ENCODE measurements around the gene MED22. TPM values are rescaled to one million over a fixed set of nuclear protein-coding genes. Genes with fewer than 3 reads are reported as not detected.
"Not testable (repeated sequence)": the region's sequence is repeated elsewhere in the genome, so short reads cannot be mapped to it uniquely, and the experiment has no call there.

Gene MED22
- 62.3 TPM for polyA plus RNA-seq (2012; ENCODE audit: insufficient read depth, insufficient read length, low read depth)

DNA sequence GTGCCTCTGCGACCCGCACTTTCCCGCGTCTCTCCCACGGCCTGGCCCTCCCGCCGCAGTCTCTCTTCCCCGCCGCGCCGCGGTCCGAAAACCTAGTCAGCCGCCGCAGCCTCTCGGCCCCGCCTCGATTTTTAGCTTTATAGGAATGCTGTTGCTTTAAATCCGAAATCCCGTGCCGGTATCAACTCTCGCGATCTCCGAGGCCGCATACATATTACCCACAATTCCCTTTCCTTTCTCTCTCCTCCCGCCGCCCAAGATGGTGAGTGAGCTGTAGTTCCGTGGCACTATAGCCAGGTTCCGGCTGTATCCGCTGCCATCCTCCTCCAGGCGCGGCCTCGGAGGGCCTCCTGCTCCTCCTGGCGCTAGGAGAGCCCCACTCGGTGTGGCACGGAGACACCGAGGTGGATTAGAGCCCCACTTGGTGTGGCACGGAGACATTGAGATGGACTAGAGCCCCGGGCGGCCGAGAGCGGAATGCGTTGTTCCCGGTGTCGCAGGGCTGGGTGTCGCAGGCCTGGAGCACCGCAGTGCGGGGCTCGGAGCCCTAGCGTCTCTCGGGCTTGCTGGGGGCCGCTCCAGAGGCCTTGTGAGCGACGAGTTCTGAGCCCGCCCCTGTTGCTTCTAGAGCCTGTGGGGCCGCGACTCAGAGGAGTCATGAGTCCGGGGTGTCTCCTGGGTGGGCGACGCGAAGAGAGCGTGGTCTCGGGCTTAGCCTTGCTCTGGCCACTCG lies at the start of gene MED22, which contains the start of gene RPL7A:
TSS of gene MED22 (minus strand) at position 147 of the 733 bp plus-strand sequence. CDS start 1,469 bp downstream, outside the sequence.
TSS of gene RPL7A (plus strand) at position 234 of the 733 bp plus-strand sequence. CDS start at position 260, 26 bp downstream.
- H3K27me3 ChIP-seq = no peaks in the 10 kb centered on the region
- peaks cover 78% of the 10 kb centered on the region for H3K36me3 ChIP-seq
- H3K9me3 ChIP-seq = no peaks in the 10 kb centered on the region
- DNase-seq = peak; percentile 95
- TF ChIP-seq, protein P1, sequence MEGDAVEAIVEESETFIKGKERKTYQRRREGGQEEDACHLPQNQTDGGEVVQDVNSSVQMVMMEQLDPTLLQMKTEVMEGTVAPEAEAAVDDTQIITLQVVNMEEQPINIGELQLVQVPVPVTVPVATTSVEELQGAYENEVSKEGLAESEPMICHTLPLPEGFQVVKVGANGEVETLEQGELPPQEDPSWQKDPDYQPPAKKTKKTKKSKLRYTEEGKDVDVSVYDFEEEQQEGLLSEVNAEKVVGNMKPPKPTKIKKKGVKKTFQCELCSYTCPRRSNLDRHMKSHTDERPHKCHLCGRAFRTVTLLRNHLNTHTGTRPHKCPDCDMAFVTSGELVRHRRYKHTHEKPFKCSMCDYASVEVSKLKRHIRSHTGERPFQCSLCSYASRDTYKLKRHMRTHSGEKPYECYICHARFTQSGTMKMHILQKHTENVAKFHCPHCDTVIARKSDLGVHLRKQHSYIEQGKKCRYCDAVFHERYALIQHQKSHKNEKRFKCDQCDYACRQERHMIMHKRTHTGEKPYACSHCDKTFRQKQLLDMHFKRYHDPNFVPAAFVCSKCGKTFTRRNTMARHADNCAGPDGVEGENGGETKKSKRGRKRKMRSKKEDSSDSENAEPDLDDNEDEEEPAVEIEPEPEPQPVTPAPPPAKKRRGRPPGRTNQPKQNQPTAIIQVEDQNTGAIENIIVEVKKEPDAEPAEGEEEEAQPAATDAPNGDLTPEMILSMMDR (IDR thresholded peaks at IDR 0.05; ENCODE audit: low read depth, low read length) = 0 out of 2 replicates have a peak, but pooled peaks have one; percentile 2
- no peaks in the 10 kb centered on the region; the same call in 1 of the 2 replicates for H3K4me1 ChIP-seq
- peak within 1 kb of the TSS; percentile 99 for H3K4me3 ChIP-seq (ENCODE audit: low read depth, low read length)

DNA sequence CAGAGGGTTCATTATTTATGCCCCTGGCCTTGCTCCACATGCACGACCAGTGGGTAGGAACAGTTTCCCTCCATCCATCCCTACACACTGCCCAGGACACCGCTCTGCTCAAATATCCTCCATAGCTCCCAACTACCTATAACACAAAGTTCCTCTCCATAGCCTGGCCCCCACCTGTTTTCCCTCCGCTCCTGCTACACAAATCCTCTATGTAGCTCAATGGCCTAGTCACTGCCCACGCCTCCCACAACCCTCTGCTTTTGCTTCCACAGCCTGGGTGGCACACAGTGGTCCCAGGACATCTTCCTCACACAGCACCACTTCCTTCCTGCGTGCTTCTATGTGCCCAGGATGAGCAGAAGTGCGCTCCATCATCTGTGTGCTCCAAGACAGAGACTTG lies 49.4 kb upstream of the MED22 start:
- Histone ChIP-seq H3K4me3 (ENCODE audit: low read depth, low read length) (no peak overlapping the region), H3K27me3 (peaks cover 5% of the 10 kb centered on the region; the same call in 1 of the 2 replicates), H3K4me1 (no peaks in the 10 kb centered on the region), H3K36me3 (peaks cover 4% of the 10 kb centered on the region; the same call in 1 of the 2 replicates), H3K9me3 (no peaks in the 10 kb centered on the region)
- no peak for DNase-seq
- TF ChIP-seq, protein P1 (IDR thresholded peaks at IDR 0.05; ENCODE audit: low read depth, low read length) = no peak

DNA sequence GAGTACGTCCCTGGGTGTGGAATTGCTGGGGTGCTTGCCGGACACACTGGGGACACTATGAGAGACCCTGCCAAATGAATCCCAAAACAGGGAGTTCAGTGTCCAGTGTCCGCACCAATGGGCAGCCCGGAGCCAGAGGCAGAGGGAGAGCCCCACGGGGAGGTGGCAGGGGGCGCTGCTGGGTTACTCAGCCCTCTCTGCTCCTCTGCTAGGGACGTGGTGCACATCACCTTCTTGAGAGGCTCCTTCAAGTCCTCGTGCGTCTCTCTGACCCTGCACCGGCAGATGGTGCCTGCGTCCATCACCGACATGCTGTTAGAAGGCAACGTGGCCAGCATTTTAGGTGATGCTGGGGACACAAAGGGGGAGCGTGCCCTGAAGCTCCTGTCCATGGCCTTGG lies 49.0 kb upstream of the MED22 start:
- peaks cover 4% of the 10 kb centered on the region; the same call in 1 of the 2 replicates for H3K36me3 ChIP-seq
- no peaks in the 10 kb centered on the region for H3K9me3 ChIP-seq
- DNase-seq = peak; percentile 55
- H3K27me3 ChIP-seq = peaks cover 5% of the 10 kb centered on the region; the same call in 1 of the 2 replicates
- no peak overlapping the region for H3K4me3 ChIP-seq (ENCODE audit: low read depth, low read length)
- TF ChIP-seq, protein P1 (IDR thresholded peaks at IDR 0.05; ENCODE audit: low read depth, low read length) = peak; percentile 54
- H3K4me1 ChIP-seq = no peaks in the 10 kb centered on the region

DNA sequence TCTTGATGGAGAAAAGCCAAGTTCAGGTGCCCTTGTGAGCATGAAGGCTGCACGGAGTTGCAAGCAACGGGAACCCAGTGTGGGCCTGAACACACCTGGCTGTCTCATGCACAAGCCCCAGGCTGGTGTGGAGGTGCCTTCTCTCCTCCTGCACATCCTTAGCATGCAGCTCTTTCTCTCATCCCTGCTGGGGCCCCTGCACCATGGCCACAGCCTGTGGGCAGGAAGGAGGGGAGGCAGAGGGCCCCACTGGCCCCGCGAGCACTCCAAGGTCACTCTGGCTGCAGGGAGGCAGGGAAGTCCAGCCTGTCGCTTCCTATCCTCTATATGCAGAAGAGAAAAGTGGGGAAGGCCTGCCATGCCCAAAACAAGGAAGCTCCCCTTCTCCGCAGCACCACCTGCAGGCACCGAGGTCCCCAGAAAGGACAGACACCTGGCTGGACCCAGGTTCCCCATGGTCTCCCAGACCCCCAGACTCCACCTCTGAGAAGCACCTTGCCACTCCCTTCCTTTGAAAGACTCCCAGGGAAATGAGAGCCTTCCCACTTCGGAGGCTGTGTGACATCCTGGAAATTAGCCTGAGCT lies 46.8 kb upstream of the MED22 start:
- H3K9me3 ChIP-seq = no peaks in the 10 kb centered on the region
- H3K4me3 ChIP-seq (ENCODE audit: low read depth, low read length) = no peak overlapping the region
- H3K4me1 ChIP-seq = no peaks in the 10 kb centered on the region
- peaks cover 5% of the 10 kb centered on the region; the same call in 1 of the 2 replicates for H3K27me3 ChIP-seq
- TF ChIP-seq, protein P1 (IDR thresholded peaks at IDR 0.05; ENCODE audit: low read depth, low read length) = no peak
- no peaks in the 10 kb centered on the region for H3K36me3 ChIP-seq
- no peak for DNase-seq

DNA sequence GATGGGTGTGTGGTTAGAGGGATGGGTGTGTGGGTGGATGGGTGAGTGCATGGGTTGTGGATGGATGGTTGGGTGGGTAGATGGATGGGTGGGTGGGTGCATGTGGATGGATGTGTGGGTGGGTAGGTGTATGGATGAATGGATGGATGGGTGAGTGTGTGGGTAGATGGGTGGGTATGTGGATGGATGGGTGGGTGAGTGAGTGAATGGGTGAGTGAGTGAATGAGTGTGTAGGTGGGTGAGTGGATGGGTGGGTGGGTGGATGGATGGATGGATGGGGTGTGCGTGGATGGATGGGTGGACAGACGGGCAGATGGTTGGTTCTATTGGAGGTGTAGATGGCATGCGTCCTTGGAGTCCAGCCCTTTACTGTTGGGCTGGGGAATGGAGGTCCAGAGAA lies 45.5 kb upstream of the MED22 start:
- DNase-seq = no peak
- H3K36me3 ChIP-seq = no peaks in the 10 kb centered on the region
- peaks cover 5% of the 10 kb centered on the region; the same call in 1 of the 2 replicates for H3K27me3 ChIP-seq
- no peaks in the 10 kb centered on the region for H3K4me1 ChIP-seq
- H3K9me3 ChIP-seq = no peaks in the 10 kb centered on the region
- TF ChIP-seq, protein P1 (IDR thresholded peaks at IDR 0.05; ENCODE audit: low read depth, low read length) = no peak
- no peak overlapping the region for H3K4me3 ChIP-seq (ENCODE audit: low read depth, low read length)

DNA sequence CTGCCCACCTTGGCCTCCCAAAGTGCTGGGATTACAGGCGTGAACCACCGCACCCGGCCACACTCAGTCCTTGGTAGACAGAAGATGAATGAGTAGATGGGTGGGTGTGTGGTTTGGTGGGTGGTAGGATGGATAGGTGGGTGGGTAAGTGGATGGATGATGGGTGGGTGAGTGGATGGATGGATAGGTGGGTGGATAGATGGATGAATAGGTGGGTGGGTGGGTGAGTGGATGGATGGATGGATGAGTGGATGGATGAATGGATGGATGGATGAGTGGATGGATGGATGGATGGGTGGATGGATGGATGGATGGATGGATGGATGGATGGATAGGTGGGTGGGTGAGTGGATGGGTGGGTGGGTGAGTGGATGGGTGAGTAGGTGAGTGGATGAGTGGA lies 44.4 kb upstream of the MED22 start:
- H3K4me1 ChIP-seq; H3K9me3 ChIP-seq; H3K27me3 ChIP-seq; H3K4me3 ChIP-seq (ENCODE audit: low read depth, low read length); DNase-seq; H3K36me3 ChIP-seq: not testable (repeated sequence)

DNA sequence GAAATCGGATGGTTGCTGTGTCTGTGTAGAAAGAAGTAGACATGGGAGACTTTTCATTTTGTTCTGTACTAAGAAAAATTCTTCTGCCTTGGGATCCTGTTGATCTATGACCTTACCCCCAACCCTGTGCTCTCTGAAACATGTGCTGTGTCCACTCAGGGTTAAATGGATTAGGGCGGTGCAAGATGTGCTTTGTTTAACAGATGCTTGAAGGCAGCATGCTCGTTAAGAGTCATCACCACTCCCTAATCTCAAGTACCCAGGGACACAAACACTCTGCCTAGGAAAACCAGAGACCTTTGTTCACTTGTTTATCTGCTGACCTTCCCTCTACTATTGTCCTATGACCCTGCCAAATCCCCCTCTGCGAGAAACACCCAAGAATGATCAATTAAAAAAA lies 43.5 kb upstream of the MED22 start:
- H3K9me3 ChIP-seq; H3K36me3 ChIP-seq; H3K27me3 ChIP-seq; DNase-seq; H3K4me1 ChIP-seq; H3K4me3 ChIP-seq (ENCODE audit: low read depth, low read length): not testable (repeated sequence)

All from BE2C (cell line).